ENCODE measurements around the gene CLEC3B. TPM values are rescaled to one million over a fixed set of nuclear protein-coding genes. Genes with fewer than 3 reads are reported as not detected.

The CLEC3B gene
- polyA plus RNA-seq, 1 experiment: 22.3 TPM

GRCh38 chr3:45023675-45024074 lies 2.4 kb upstream of the CLEC3B start:
- TF ChIP-seq CTCF (IDR thresholded peaks at IDR 0.05; ENCODE audit: insufficient read depth, low read depth, low read length): no peak
- no peaks in the 10 kb centered on the region for H3K27me3 ChIP-seq (ENCODE audit: control insufficient read depth, insufficient read depth, low read length)
- no peaks in the 10 kb centered on the region for H3K36me3 ChIP-seq (ENCODE audit: control insufficient read depth, insufficient read depth, low read length)
- DNase-seq (ENCODE audit: low read depth): no peak
- POLR2A ChIA-PET: no interaction called here
- H3K4me3 ChIP-seq (ENCODE audit: low read depth, low read length): no peak overlapping the region
- CTCF ChIA-PET: interaction anchor here (0.9 to 1.6 kb wide), 2 partner anchors 11 to 13 kb away, joined by 3 to 7 read pairs; no protein-coding TSS in a partner anchor

- Histone ChIP-seq H3K36me3 (ENCODE audit: control insufficient read depth, insufficient read depth, low read length) (no peaks in the 10 kb centered on the region), H3K4me3 (ENCODE audit: low read depth, low read length) (no peak overlapping the region), H3K27me3 (ENCODE audit: control insufficient read depth, insufficient read depth, low read length) (no peaks in the 10 kb centered on the region)
- CTCF ChIA-PET: no interaction called here
- DNase-seq (ENCODE audit: low read depth): no peak
- no peak for TF ChIP-seq CTCF (IDR thresholded peaks at IDR 0.05; ENCODE audit: insufficient read depth, low read depth, low read length)
- POLR2A ChIA-PET: no interaction called here
These were observed 1.4 kb upstream of the CLEC3B start for GRCh38 chr3:45024542-45025255.

GRCh38 chr3:45026957-45027356 lies 854 bp downstream of the CLEC3B start:
- CTCF ChIA-PET: interaction anchor here (1.3 to 1.5 kb wide), 2 partner anchors 10 to 184 kb away, joined by 5 to 8 read pairs; no protein-coding TSS in a partner anchor
- TF ChIP-seq CTCF (IDR thresholded peaks at IDR 0.05; ENCODE audit: insufficient read depth, low read depth, low read length): no peak
- POLR2A ChIA-PET: no interaction called here
- no peaks in the 10 kb centered on the region for H3K27me3 ChIP-seq (ENCODE audit: control insufficient read depth, insufficient read depth, low read length)
- H3K36me3 ChIP-seq (ENCODE audit: control insufficient read depth, insufficient read depth, low read length): no peaks in the 10 kb centered on the region
- H3K4me3 ChIP-seq (ENCODE audit: low read depth, low read length): no peak overlapping the region
- no peak for DNase-seq (ENCODE audit: low read depth)

GRCh38 chr3:45027441-45027840 lies 1.3 kb downstream of the CLEC3B start:
- TF ChIP-seq CTCF (IDR thresholded peaks at IDR 0.05; ENCODE audit: insufficient read depth, low read depth, low read length): no peak
- ChIA-PET CTCF (interaction anchor here (1.3 to 1.5 kb wide), 2 partner anchors 9 to 183 kb away, joined by 5 to 8 read pairs; no protein-coding TSS in a partner anchor), POLR2A (no interaction called here)
- no peak overlapping the region for H3K4me3 ChIP-seq (ENCODE audit: low read depth, low read length)
- no peaks in the 10 kb centered on the region for H3K36me3 ChIP-seq (ENCODE audit: control insufficient read depth, insufficient read depth, low read length)
- no peaks in the 10 kb centered on the region for H3K27me3 ChIP-seq (ENCODE audit: control insufficient read depth, insufficient read depth, low read length)
- no peak for DNase-seq (ENCODE audit: low read depth)

- ChIA-PET CTCF (interaction anchor here (0.8 to 1.1 kb wide), 2 partner anchors 470 to 563 kb away, joined by 4 read pairs; no protein-coding TSS in a partner anchor), POLR2A (no interaction called here)
- H3K27me3 ChIP-seq (ENCODE audit: control insufficient read depth, insufficient read depth, low read length): no peaks in the 10 kb centered on the region
- TF ChIP-seq CTCF (IDR thresholded peaks at IDR 0.05; ENCODE audit: insufficient read depth, low read depth, low read length): no peak
- DNase-seq (ENCODE audit: low read depth): no peak
- no peak overlapping the region for H3K4me3 ChIP-seq (ENCODE audit: low read depth, low read length)
- 0 out of 2 replicates have a peak, but pooled peaks cover 1% of the 10 kb centered on the region for H3K36me3 ChIP-seq (ENCODE audit: control insufficient read depth, insufficient read depth, low read length)
These were observed 3.1 kb downstream of the CLEC3B start for GRCh38 chr3:45029216-45029615.

Measured in BJ (cell line).